ENCODE results near the gene PYGL.

DNA sequence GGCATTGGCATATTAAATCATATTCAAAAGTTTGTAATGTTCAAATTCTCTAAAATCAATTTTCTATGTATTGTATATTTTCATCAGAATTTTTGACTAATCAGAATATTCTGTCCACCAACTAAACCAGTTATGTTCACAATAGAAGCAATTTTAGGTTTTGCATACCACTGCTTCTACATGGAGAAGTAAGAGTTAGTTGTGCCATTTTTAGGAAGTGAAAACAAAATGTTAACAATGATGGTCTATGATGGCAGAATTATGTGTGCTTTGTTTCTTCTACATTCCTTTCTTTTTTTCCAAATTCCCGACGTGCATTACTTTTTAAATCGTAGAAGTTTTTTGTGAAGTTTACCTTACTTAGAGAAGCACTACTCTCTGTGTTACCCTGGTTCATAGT, 42.9 kb downstream of the PYGL start:
- TF ChIP-seq, protein P1, sequence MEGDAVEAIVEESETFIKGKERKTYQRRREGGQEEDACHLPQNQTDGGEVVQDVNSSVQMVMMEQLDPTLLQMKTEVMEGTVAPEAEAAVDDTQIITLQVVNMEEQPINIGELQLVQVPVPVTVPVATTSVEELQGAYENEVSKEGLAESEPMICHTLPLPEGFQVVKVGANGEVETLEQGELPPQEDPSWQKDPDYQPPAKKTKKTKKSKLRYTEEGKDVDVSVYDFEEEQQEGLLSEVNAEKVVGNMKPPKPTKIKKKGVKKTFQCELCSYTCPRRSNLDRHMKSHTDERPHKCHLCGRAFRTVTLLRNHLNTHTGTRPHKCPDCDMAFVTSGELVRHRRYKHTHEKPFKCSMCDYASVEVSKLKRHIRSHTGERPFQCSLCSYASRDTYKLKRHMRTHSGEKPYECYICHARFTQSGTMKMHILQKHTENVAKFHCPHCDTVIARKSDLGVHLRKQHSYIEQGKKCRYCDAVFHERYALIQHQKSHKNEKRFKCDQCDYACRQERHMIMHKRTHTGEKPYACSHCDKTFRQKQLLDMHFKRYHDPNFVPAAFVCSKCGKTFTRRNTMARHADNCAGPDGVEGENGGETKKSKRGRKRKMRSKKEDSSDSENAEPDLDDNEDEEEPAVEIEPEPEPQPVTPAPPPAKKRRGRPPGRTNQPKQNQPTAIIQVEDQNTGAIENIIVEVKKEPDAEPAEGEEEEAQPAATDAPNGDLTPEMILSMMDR (conservative IDR thresholded peaks at IDR 0.05; ENCODE audit: low read depth, low read length) = no peak
- no peak for TF ChIP-seq EZH2phosphoT487 (IDR thresholded peaks at IDR 0.05; ENCODE audit: borderline replicate concordance, low read length)
